HS-27A (cell line): ENCODE results near the gene UNC5A.

Experiments used
- DNase-seq: peaks from one replicate; pipeline ENCODE4 v3.0.0-alpha.2; 2012; ENCODE audit warnings: low read depth, missing footprints

UNC5A gene

GRCh38 chr5:176821441-176821840 lies 11.1 kb downstream of the UNC5A start:
- DNase-seq, result no peak

GRCh38 chr5:176822041-176822792 lies 11.9 kb downstream of the UNC5A start:
- no peak for DNase-seq

- no peak for DNase-seq
These were observed 12.6 kb downstream of the UNC5A start for GRCh38 chr5:176822793-176823481.

GRCh38 chr5:176823869-176824412 lies 13.6 kb downstream of the UNC5A start:
- DNase-seq, result no peak

- DNase-seq, result no peak
These were observed 14.2 kb downstream of the UNC5A start for GRCh38 chr5:176824604-176825003.

GRCh38 chr5:176825234-176825633 lies 14.9 kb downstream of the UNC5A start:
- no peak for DNase-seq

GRCh38 chr5:176825957-176826356 lies 15.6 kb downstream of the UNC5A start:
- DNase-seq, result no peak

- DNase-seq, result no peak
These were observed 17.5 kb downstream of the UNC5A start for GRCh38 chr5:176827736-176828414.

GRCh38 chr5:176829320-176829719 lies 19.0 kb downstream of the UNC5A start:
- DNase-seq, result no peak

- no peak for DNase-seq
These were observed 20.1 kb downstream of the UNC5A start for GRCh38 chr5:176830422-176830994.

GRCh38 chr5:176830995-176831423 lies 20.6 kb downstream of the UNC5A start:
- DNase-seq, result no peak

- DNase-seq, result no peak
These were observed 21.1 kb downstream of the UNC5A start for GRCh38 chr5:176831425-176831824.

- DNase-seq, result no peak
These were observed 21.8 kb downstream of the UNC5A start for GRCh38 chr5:176832162-176832561.

- DNase-seq, result no peak
These were observed 22.9 kb downstream of the UNC5A start for GRCh38 chr5:176833286-176833685.

- DNase-seq, result no peak
These were observed 25.6 kb downstream of the UNC5A start for GRCh38 chr5:176835918-176836317.

- DNase-seq, result no peak
These were observed 26.7 kb downstream of the UNC5A start for GRCh38 chr5:176836811-176837706.

GRCh38 chr5:176837707-176838115 lies 27.4 kb downstream of the UNC5A start:
- DNase-seq, result peak; percentile 12

GRCh38 chr5:176843673-176844072 lies 33.3 kb downstream of the UNC5A start:
- no peak for DNase-seq

GRCh38 chr5:176844281-176844680 lies 33.9 kb downstream of the UNC5A start:
- DNase-seq, result no peak

GRCh38 chr5:176844706-176845391 lies 34.5 kb downstream of the UNC5A start:
- DNase-seq, result no peak

- no peak for DNase-seq
These were observed 35.0 kb downstream of the UNC5A start for GRCh38 chr5:176845392-176845713.
